ENCODE data around the gene FNDC5. TPM values are rescaled to one million over a fixed set of nuclear protein-coding genes. Genes with fewer than 3 reads are reported as not detected.

The FNDC5 gene
- total and polyA plus RNA-seq, 2 of the 13 experiments (the other 11 are each of a cell fraction or from before 2014, with no cell fraction given), result 1.4 to 3.1 TPM

- no peak overlapping the region for H3K4me2 ChIP-seq (ENCODE audit: low read depth, low read length)
- ChIA-PET CTCF (ENCODE audit: low intra/inter-chr PET ratio, low total read pairs) (no interaction called here), POLR2A (no interaction called here)
- H3K27ac ChIP-seq (ENCODE audit: extremely low read length, insufficient read depth, low read length), result no peak overlapping the region
- peaks cover 5% of the 10 kb centered on the region for H4K20me1 ChIP-seq (ENCODE audit: insufficient read depth, low read length)
- H3K9me3 ChIP-seq (ENCODE audit: low read length), result no peaks in the 10 kb centered on the region
- in situ Hi-C loops (cut with HindIII; ENCODE audit: extremely low pct_ligation_motif_present, low pct_unique_long_range_greater_than_20kb), result no loop called here
- no peaks in the 10 kb centered on the region for H3K36me3 ChIP-seq (replicated peaks in 1 of 2; ENCODE audit: control insufficient read depth in 1 of 2, insufficient read depth in 2 of 2, low read length in 2 of 2)
- no peak overlapping the region for H3K9ac ChIP-seq (ENCODE audit: insufficient read depth, low read depth, low read length)
- H3K4me1 ChIP-seq (ENCODE audit: insufficient read depth, low read length), result peaks cover 21% of the 10 kb centered on the region
- intact Hi-C loops (cut with micrococcal nuclease; ENCODE audit: unreplicated experiment), result no loop called here
- ATAC-seq (no peak), FAIRE-seq (no peak), DNase-seq (ENCODE audit: low spot score) (no peak)
- no peak overlapping the region for H3K4me3 ChIP-seq (replicated peaks in 1 of 3; ENCODE audit: insufficient read depth in 1 of 3, low read depth in 2 of 3, low read length in 3 of 3)
- no TSS peak for BruUV-seq (replicated peaks)
- H3K27me3 ChIP-seq (ENCODE audit: control insufficient read depth in 1 of 2, insufficient read depth in 2 of 2, low read length in 2 of 2), result peaks cover 0 to 19% of the 10 kb centered on the region in 2 experiments; a peak in 3 of 5 replicates
- no peak overlapping the region for H2AFZ ChIP-seq (ENCODE audit: low read length)
- 78% methylated on average over 8 of the region's 9 CpGs for WGBS (ENCODE audit: low lambda C conversion rate)
- no peaks in the 10 kb centered on the region for H3K79me2 ChIP-seq (ENCODE audit: insufficient read depth, low read length)
- TF ChIP-seq, protein P1, sequence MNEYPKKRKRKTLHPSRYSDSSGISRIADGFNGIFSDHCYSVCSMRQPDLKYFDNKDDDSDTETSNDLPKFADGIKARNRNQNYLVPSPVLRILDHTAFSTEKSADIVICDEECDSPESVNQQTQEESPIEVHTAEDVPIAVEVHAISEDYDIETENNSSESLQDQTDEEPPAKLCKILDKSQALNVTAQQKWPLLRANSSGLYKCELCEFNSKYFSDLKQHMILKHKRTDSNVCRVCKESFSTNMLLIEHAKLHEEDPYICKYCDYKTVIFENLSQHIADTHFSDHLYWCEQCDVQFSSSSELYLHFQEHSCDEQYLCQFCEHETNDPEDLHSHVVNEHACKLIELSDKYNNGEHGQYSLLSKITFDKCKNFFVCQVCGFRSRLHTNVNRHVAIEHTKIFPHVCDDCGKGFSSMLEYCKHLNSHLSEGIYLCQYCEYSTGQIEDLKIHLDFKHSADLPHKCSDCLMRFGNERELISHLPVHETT (CRISPR knock-in tag; conservative IDR thresholded peaks at IDR 0.05), result no peak
- TF ChIP-seq NR2F2 (IDR thresholded peaks at IDR 0.05; ENCODE audit: borderline replicate concordance, low read depth) (no peak), ZBTB37 (CRISPR knock-in tag; IDR thresholded peaks at IDR 0.05) (no peak), ZNF772 (CRISPR knock-in tag; IDR thresholded peaks at IDR 0.05) (no peak), ZNF317 (CRISPR knock-in tag; IDR thresholded peaks at IDR 0.05) (no peak), ZNF550 (CRISPR knock-in tag; IDR thresholded peaks at IDR 0.05; ENCODE audit: borderline replicate concordance) (no peak), U2AF2 (IDR thresholded peaks at IDR 0.05; ENCODE audit: low read depth, low read length) (no peak), ZNF274 (CRISPR knock-in tag; IDR thresholded peaks at IDR 0.05) (no peak), PAF1 (CRISPR knock-in tag; IDR thresholded peaks at IDR 0.05) (no peak), ATF7-NPFF (CRISPR knock-in tag; IDR thresholded peaks at IDR 0.05; ENCODE audit: low read depth) (no peak)
Observed at GRCh38 chr1:32868806-32869455, 1.8 kb downstream of the FNDC5 start.
